Stimulated activated CD4-positive, alpha-beta T cell treated with anti-CD3 and anti-CD28 coated beads, Interleukin-4, amount 100 ng/mL, for 24 hours (primary cell): ENCODE measurements around the gene IFRD2.
"Not testable (repeated sequence)": the region's sequence is repeated elsewhere in the genome, so short reads cannot be mapped to it uniquely, and the experiment has no call there.

ENCODE experiments used
- DNase-seq: peaks from one replicate; pipeline ENCODE4 v3.0.0-alpha.2; 2020

IFRD2 gene

GRCh38 chr3:50300681-50301254, 8.5 kb upstream of the IFRD2 start:
- no peak for DNase-seq

- no peak for DNase-seq
Observed at GRCh38 chr3:50299929-50300680, 7.9 kb upstream of the IFRD2 start.

GRCh38 chr3:50299638-50299928, 7.4 kb upstream of the IFRD2 start:
- no peak for DNase-seq

- peak; percentile 99 for DNase-seq
Observed at GRCh38 chr3:50298836-50299637, 6.8 kb upstream of the IFRD2 start, which contains the start of the genes HYAL3 and NAA80. Gene HYAL3 (minus strand): TSS chr3:50299405. CDS start chr3:50295602, 3,803 bp downstream. Gene NAA80 (minus strand): TSS chr3:50299405. CDS start chr3:50297463, 1,942 bp downstream.

- no peak for DNase-seq
Observed at GRCh38 chr3:50297896-50298725, 5.9 kb upstream of the IFRD2 start.

- DNase-seq, result no peak
Observed at GRCh38 chr3:50297384-50297775, 5.2 kb upstream of the IFRD2 start.

GRCh38 chr3:50296721-50297383, 4.6 kb upstream of the IFRD2 start:
- DNase-seq, result no peak

GRCh38 chr3:50295553-50296431, 3.6 kb upstream of the IFRD2 start:
- no peak for DNase-seq

- DNase-seq, result no peak
Observed at GRCh38 chr3:50294492-50295403, 2.5 kb upstream of the IFRD2 start.

- DNase-seq, result no peak
Observed at GRCh38 chr3:50294089-50294488, 1.9 kb upstream of the IFRD2 start.

GRCh38 chr3:50293079-50293801, 1.0 kb upstream of the IFRD2 start:
- DNase-seq, result no peak

- no peak for DNase-seq
Observed at GRCh38 chr3:50290161-50290641, 2.0 kb downstream of the IFRD2 start.

GRCh38 chr3:50289130-50289529, 3.1 kb downstream of the IFRD2 start:
- no peak for DNase-seq

- no peak for DNase-seq
Observed at GRCh38 chr3:50288387-50289007, 3.7 kb downstream of the IFRD2 start.

GRCh38 chr3:50287262-50287661, 5.0 kb downstream of the IFRD2 start:
- DNase-seq, result no peak

- DNase-seq, result no peak
Observed at GRCh38 chr3:50286322-50287227, 5.7 kb downstream of the IFRD2 start.

GRCh38 chr3:50284121-50284520, 8.1 kb downstream of the IFRD2 start:
- not testable (repeated sequence) for DNase-seq
